OCI-LY3 (cell line): ENCODE results near the gene NKAIN2.

Experiments used
- EZH2phosphoT487 ChIP-seq: fragments of 200-600 bp; shearing (Covaris generic); IDR thresholded peaks from 2 replicates; pipeline ENCODE4 v1.6.1; 2018; ENCODE audit warnings: antibody characterized with exemption, mixed run types, low read depth
- TF ChIP-seq, protein P1 (sequence below): fragments of 200-600, 300-600 bp; sonication (generic); IDR thresholded peaks from 2 replicates; pipeline ENCODE4 v1.5.1; 2014; ENCODE audit warnings: antibody characterized with exemption, low read length, low read depth

DNA sequence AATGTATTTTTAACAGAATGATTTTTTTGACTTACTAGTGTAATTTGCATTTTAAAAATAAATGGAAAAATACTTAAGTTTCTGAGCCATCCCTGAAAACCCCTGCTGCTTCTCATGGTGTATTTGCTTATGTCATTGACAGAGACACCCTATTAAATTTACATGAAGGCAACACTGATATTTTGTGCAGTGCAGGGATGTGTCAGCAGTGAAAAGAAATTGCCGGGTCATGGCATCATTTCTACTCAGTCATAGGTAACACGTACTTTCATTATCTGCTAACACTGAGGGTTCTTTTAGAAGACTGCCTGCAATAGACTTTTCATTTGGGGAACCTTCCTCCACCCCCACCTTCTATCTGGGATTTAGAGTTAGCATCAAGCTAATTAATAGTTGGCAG is 1021.9 kb downstream of the NKAIN2 start:
- TF ChIP-seq, protein P1, sequence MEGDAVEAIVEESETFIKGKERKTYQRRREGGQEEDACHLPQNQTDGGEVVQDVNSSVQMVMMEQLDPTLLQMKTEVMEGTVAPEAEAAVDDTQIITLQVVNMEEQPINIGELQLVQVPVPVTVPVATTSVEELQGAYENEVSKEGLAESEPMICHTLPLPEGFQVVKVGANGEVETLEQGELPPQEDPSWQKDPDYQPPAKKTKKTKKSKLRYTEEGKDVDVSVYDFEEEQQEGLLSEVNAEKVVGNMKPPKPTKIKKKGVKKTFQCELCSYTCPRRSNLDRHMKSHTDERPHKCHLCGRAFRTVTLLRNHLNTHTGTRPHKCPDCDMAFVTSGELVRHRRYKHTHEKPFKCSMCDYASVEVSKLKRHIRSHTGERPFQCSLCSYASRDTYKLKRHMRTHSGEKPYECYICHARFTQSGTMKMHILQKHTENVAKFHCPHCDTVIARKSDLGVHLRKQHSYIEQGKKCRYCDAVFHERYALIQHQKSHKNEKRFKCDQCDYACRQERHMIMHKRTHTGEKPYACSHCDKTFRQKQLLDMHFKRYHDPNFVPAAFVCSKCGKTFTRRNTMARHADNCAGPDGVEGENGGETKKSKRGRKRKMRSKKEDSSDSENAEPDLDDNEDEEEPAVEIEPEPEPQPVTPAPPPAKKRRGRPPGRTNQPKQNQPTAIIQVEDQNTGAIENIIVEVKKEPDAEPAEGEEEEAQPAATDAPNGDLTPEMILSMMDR = no peak
- TF ChIP-seq EZH2phosphoT487 = no peak
